Stimulated activated naive CD8-positive, alpha-beta T cell treated with anti-CD3 and anti-CD28 coated beads, Interleukin-15, Interleukin-2, amounts not matched to agents 100 ng/mL and 50 ng/mL, for 24 hours (primary cell): ENCODE data around the gene PARD3B.

Experiments
- H3K27ac Mint-ChIP-seq: one replicate; pipeline ENCODE4 v1.8.0; 2021; ENCODE audit warnings: mild to moderate bottlenecking, mixed read lengths
- H3K27me3 Mint-ChIP-seq: one replicate; pipeline ENCODE4 v1.8.0; 2021; ENCODE audit warnings: mixed read lengths
- H3K36me3 Mint-ChIP-seq: one replicate; pipeline ENCODE4 v1.8.0; 2021; ENCODE audit warnings: low read depth, mixed read lengths
- H3K4me1 Mint-ChIP-seq: one replicate; pipeline ENCODE4 v1.8.0; 2021; ENCODE audit warnings: low read depth, mixed read lengths
- H3K4me3 Mint-ChIP-seq: one replicate; pipeline ENCODE4 v1.8.0; 2021; ENCODE audit warnings: mild to moderate bottlenecking, mixed read lengths
- H3K9me3 Mint-ChIP-seq: one replicate; pipeline ENCODE4 v1.8.0; 2021; ENCODE audit warnings: mixed read lengths

The PARD3B gene

DNA sequence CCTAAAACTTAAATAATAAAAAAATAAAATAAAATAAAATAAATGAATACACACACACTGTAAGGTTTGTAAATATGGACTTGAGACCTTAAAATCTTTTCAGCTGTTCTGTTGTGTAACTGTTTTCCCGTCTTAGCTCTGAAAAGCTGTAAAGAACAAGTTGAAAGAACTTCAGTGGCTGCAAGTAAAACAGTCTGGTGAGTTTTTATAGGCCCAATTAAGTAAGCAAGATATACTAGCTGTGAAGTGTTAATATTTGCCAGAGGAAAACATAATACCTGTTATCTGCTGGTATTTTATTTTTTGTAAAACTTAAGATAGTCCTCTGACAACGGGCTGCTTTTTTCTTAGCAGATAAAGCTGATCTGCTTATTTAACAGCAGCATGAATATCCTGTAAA is 960.1 kb downstream of the PARD3B start:
- Mint-ChIP-seq H3K27ac (no peak overlapping the region), H3K4me1 (no peaks in the 10 kb centered on the region), H3K36me3 (no peaks in the 10 kb centered on the region), H3K9me3 (no peaks in the 10 kb centered on the region), H3K27me3 (no peaks in the 10 kb centered on the region), H3K4me3 (no peak overlapping the region)

DNA sequence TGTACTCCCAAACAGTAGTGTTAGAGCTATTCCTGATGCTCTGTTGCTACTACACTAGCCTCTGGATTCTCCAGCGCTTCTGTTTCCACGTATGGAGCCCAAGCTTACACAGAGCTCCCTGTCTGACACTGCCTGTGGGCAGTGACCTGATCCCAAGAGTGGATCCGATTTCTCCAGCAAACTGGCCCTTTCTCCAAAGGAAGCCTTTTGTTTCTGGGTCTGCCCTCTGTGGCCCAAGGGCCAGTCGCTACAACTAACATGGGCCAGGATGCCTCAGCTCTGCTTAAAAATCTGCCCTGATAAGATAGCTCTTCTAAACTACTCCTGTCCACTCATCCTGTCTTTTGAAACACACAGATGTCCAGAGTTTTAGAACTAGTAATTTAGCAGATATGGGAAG is 964.4 kb downstream of the PARD3B start:
- H3K4me3 Mint-ChIP-seq: no peak overlapping the region
- no peaks in the 10 kb centered on the region for H3K36me3 Mint-ChIP-seq
- no peaks in the 10 kb centered on the region for H3K9me3 Mint-ChIP-seq

DNA sequence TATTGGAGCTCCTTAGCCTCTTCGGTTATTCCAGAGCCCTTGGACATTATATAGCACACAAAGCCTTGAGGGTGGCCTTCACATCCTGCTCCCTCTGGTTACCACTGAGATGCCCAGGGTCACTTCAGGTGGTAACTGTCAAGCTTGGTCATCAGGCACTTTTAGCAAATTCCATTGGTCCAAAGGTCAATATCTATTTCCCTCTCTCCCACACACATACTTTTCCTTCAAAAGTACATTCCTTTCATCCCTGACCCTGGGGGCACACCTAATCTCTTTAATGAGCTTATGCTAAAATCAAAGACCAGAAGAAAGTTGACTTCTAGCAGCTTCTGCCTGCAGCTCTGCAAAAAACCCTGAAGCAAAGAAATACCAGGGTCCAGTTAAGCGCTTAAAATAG is 965.1 kb downstream of the PARD3B start:
- no peaks in the 10 kb centered on the region for H3K4me1 Mint-ChIP-seq

More for the DNA sequence above, 964.4 kb downstream of the PARD3B start:
- Mint-ChIP-seq H3K27me3 (no peaks in the 10 kb centered on the region), H3K27ac (no peak overlapping the region), H3K4me1 (no peaks in the 10 kb centered on the region)

DNA sequence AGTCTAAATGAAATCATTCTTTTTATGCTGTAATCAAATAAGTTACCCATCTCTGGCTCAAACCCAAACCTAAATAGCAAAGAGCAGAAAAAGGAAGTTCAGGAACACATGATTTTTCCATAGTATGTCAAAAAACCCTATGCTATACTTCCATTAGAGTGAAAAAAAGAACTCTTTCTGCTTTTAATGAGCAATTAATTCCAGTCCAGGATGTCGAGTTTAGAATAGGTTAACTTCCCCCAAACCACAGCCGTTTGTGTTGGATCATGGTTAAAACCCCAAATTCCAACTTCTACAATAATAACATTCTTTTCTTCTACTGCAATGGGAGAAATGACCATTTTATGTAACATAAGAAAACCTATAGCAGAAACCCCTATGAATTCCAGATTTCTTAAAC is 965.9 kb downstream of the PARD3B start:
- Mint-ChIP-seq H3K4me1 (no peaks in the 10 kb centered on the region), H3K4me3 (no peak overlapping the region)

More for the DNA sequence above, 965.1 kb downstream of the PARD3B start:
- Mint-ChIP-seq H3K36me3 (no peaks in the 10 kb centered on the region), H3K4me3 (no peak overlapping the region), H3K27me3 (no peaks in the 10 kb centered on the region), H3K9me3 (no peaks in the 10 kb centered on the region), H3K27ac (no peak overlapping the region)

DNA sequence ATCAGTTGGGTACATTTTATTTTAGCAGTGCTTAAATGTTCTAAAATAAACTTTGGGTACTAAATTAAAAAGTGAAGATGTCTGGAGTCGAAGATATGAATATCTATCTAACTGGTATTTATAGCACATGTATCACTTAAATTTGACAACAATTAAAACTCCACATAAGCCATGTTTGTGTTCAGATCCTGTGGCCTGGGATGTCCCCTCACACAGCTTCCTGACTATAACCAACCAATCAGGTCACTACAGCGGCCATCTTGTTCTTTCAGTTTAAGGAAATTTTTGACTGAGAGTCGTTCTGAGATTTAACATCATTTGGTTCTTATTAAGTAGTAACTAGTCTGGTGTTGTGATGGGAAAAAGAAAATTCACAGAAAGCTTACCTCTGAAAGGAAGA is 966.4 kb downstream of the PARD3B start:
- no peaks in the 10 kb centered on the region for H3K4me1 Mint-ChIP-seq
- no peak overlapping the region for H3K27ac Mint-ChIP-seq
- no peak overlapping the region for H3K4me3 Mint-ChIP-seq
- H3K27me3 Mint-ChIP-seq: no peaks in the 10 kb centered on the region
- H3K9me3 Mint-ChIP-seq: no peaks in the 10 kb centered on the region
- H3K36me3 Mint-ChIP-seq: no peaks in the 10 kb centered on the region

More for the DNA sequence above, 965.9 kb downstream of the PARD3B start:
- no peaks in the 10 kb centered on the region for H3K9me3 Mint-ChIP-seq
- no peaks in the 10 kb centered on the region for H3K27me3 Mint-ChIP-seq
- no peak overlapping the region for H3K27ac Mint-ChIP-seq
- H3K36me3 Mint-ChIP-seq: no peaks in the 10 kb centered on the region

DNA sequence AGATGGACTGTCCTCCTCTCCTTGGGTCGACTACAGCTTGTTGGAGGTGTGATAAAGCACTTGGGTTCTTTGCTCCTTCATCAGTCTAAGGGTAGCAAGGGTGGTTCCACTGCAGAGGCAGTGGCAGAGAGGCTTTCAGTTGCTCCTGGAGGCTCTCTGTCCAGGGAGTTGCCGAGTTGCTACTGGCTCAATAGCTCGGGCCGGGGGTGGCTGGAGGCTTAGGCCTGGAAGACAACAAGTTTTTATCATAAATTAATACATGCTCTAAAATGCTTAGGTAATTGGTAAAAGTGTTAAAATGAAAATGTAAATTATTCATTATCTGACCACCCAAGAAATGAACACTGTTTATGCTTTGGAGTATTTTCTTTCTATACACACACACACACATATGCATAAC is 975.0 kb downstream of the PARD3B start:
- Mint-ChIP-seq H3K27ac (no peak overlapping the region), H3K4me3 (no peak overlapping the region), H3K9me3 (peaks cover 8% of the 10 kb centered on the region), H3K27me3 (no peaks in the 10 kb centered on the region), H3K36me3 (peaks cover 7% of the 10 kb centered on the region), H3K4me1 (no peaks in the 10 kb centered on the region)

DNA sequence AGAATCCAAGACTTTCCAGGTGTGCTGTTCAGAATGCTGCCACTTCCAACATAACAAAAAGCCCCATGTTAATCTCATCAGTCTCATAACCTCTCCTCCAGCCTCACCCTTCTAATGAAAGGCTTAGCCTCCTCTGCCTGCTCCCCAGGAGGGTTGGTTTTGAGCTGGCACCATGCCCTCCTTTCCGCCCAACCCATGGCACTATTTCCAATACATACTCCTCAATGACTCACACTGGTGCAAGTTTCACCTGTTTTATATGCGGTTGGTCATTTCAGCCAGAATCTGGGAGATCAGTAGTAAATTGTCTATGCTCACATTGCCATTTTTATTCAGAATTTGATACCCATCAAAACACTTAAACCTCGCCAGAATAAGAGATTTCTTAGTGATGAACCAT is 979.4 kb downstream of the PARD3B start:
- Mint-ChIP-seq H3K4me1 (no peaks in the 10 kb centered on the region), H3K4me3 (no peak overlapping the region), H3K36me3 (peaks cover 1% of the 10 kb centered on the region), H3K27me3 (no peaks in the 10 kb centered on the region), H3K9me3 (peaks cover under 1% of the 10 kb centered on the region), H3K27ac (no peak overlapping the region)

DNA sequence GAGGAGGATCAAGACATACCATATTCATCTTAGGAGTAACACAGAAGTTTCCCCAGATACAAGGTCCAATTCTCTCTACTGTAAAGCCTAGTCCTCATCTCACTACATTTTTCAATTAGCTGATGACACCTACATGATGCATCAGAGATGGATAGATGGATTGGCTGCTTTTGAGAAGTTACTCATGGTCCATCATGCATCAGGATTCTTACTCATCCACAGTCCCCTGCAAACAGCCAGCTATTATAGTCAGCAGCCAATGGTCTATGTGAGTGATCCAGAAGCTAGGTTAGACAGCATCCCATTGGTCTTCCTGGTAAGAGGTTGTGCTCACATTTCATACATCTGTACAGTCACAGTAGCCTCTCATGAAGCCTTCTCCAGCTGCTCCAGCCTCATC is 982.5 kb downstream of the PARD3B start:
- Mint-ChIP-seq H3K4me3 (no peak overlapping the region), H3K27ac (no peak overlapping the region), H3K4me1 (no peaks in the 10 kb centered on the region), H3K36me3 (no peaks in the 10 kb centered on the region), H3K9me3 (no peaks in the 10 kb centered on the region), H3K27me3 (peaks cover 6% of the 10 kb centered on the region)

DNA sequence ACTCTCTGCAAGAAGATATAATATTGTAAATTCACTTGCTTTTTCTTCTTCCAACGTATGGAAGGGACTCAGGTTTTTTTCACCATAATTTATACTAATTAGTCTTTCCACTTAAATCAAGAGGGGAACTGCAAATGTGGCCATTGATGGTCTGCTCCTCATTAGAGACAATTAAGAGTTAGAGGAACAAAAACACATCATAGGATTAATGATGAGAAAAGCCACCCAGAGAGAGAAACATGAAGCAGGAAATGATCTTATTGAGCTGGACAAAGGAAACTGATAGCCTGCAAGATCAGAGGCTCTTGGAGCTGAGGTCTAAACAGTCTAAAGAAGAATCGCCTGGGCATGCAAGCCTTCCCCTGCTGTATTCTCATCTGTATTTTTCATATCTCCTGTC is 985.8 kb downstream of the PARD3B start:
- H3K4me1 Mint-ChIP-seq: no peaks in the 10 kb centered on the region
- no peaks in the 10 kb centered on the region for H3K36me3 Mint-ChIP-seq
- no peaks in the 10 kb centered on the region for H3K9me3 Mint-ChIP-seq
- H3K4me3 Mint-ChIP-seq: no peak overlapping the region
- H3K27me3 Mint-ChIP-seq: peaks cover 12% of the 10 kb centered on the region
- H3K27ac Mint-ChIP-seq: no peak overlapping the region

DNA sequence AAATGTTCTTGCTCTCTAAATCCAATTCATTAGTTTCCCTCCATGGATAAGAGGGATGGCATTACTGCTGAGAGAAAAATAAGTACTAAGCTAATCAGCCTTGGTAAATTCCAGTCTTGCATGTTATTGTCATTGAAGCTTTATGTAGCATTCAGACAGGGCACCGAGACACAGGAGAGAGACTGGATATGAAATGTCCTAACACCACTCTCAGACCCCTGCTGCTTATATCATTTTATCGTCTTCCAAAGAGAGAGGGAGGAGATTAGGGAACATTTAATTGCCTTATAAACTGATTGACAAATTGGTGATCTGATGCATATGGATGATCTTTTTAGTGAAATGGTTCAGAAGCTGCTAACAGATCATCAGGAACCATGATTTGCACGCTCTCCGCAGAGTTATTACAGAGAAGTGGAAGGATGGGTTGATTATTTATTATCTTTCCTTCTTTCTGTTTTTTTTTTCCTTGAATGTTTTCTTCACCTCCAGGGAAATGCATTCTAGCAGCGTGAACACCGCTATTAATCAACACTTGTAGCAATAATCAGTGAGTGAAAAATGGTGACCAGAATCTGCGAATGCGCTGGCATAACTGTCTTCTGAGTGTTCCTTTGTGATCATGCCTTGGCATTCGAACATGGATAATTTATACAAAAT is 986.3 kb downstream of the PARD3B start:
- no peaks in the 10 kb centered on the region for H3K4me1 Mint-ChIP-seq
- H3K9me3 Mint-ChIP-seq: no peaks in the 10 kb centered on the region
- no peak overlapping the region for H3K27ac Mint-ChIP-seq
- H3K27me3 Mint-ChIP-seq: peaks cover 12% of the 10 kb centered on the region
- H3K4me3 Mint-ChIP-seq: no peak overlapping the region
- H3K36me3 Mint-ChIP-seq: no peaks in the 10 kb centered on the region

DNA sequence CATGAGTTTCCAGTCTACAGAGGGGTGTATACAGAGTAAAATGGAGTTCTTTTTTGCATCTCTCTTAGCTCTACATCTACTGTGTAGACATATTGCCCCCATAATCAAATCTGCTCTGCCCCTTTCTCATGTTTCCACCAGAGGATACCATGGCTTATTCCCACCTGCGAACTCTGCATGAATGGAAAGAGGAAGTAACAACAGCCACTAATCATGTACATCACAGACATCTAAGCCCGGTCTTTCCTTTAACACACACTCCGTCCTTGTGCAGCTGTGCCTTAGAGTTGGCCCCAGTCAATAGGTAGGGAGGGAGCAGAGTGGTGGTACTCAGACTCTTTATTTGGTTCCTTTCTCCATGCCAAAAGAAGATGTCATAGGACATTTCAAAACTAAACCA is 989.7 kb downstream of the PARD3B start:
- Mint-ChIP-seq H3K4me1 (peaks cover 6% of the 10 kb centered on the region), H3K27me3 (peaks cover 12% of the 10 kb centered on the region), H3K36me3 (no peaks in the 10 kb centered on the region), H3K9me3 (no peaks in the 10 kb centered on the region), H3K4me3 (no peak overlapping the region), H3K27ac (no peak overlapping the region)

DNA sequence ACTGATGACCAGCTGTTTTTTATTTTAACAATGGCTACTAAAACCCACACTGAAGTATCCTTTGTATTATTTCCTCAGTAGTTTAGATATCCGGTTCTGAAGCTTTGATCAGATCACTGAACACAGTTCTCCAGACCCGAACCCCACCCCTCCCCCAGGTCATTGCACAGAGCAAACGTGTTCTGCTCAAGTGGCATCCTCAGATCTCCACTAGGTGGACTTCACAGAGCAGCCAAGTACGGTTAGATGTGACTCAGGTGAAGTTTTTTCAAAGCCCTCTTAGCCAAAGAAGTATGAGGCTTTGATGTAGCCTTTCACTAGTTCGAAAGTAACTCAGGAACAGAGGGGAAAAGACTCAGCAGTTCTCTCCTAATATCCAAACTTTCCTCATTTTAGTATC is 994.3 kb downstream of the PARD3B start:
- Mint-ChIP-seq H3K4me3 (no peak overlapping the region), H3K27ac (no peak overlapping the region), H3K9me3 (no peaks in the 10 kb centered on the region), H3K27me3 (peaks cover 3% of the 10 kb centered on the region), H3K4me1 (peaks cover 27% of the 10 kb centered on the region), H3K36me3 (no peaks in the 10 kb centered on the region)

DNA sequence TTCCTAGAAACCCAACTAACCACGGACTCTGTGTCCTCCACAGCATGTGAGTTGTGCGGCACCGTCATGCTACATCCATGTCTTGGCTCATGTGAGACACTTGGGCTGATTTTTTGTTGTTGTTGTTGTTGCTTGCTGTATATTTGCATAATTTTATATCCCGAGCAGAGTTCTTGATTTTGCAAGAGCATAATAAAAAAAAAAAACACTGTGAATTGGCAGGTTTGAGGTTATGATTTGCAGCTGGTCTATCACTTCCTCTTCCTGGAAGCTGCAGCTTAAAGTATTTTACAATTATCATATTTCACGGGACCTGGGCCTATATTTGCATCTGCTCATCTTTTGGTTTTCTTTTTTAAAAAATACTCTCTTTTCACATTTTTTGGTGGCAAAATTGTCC is 994.8 kb downstream of the PARD3B start:
- Mint-ChIP-seq H3K9me3 (no peaks in the 10 kb centered on the region), H3K27ac (no peak overlapping the region), H3K27me3 (peaks cover 2% of the 10 kb centered on the region), H3K36me3 (no peaks in the 10 kb centered on the region), H3K4me3 (no peak overlapping the region), H3K4me1 (peaks cover 27% of the 10 kb centered on the region)

DNA sequence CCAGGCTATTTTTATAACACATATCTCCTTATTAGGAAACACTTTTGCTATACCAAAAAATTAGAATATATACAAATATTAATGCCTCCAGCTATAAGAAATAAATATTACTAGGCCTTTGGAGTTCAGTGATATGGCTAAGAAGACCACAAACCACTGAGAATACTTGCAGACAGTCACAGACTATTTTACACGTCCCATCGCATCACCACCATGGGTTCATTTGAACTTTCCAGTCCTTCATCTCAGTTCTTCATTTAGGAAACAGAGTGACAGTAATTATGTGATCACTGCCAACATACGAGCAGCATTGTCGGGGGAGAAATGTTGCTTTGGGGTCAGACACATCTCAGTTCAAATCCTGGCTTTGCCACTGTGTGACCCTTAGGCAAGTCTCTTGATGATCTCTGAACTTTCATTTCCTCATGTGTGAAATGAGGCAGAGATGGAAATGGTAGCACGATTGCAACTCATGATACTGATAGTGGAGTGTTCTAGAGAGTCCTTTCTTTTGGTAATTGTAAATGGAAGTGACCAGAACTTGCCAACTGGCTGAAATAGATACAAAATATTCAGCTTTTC is 998.1 kb downstream of the PARD3B start:
- Mint-ChIP-seq H3K4me3 (no peak overlapping the region), H3K27me3 (peaks cover 3% of the 10 kb centered on the region), H3K9me3 (no peaks in the 10 kb centered on the region), H3K4me1 (peaks cover 27% of the 10 kb centered on the region), H3K27ac (no peak overlapping the region), H3K36me3 (no peaks in the 10 kb centered on the region)

DNA sequence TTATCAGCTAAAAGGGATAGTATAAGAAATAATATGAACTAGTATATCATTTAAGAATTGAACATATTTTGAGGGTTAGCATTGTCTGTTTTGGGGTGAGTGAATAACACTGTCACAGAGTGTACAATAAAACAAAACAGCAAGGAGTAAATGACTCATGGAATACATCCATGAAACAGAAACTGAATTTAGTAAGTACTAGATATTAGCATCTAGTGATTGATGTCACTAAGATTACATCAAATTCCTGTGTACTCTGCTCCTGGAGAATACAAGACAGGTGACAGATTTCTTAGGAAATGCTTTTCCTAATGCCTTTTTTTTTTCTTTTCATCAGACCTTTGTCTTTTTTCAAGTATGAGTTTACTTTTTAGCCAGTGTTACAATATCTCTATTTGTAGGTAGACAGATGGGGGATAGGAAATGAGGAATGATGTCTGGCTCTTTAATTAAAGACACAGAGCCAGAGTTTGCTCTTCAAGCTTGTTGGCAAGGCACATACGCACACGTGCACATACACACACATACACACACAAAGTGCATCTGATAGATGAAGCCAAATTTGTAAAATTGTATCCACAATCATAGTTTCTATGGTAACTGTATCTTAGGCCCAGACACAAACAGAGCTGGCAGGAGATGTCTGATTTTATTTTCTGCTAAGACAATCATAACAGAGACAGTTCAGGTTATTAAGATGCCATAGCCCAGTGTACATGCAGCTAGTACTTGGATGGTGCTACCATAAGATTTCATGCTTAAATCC is 998.8 kb downstream of the PARD3B start:
- peak overlapping the region; percentile 6 for H3K27ac Mint-ChIP-seq
- no peaks in the 10 kb centered on the region for H3K9me3 Mint-ChIP-seq
- peaks cover 3% of the 10 kb centered on the region for H3K27me3 Mint-ChIP-seq
- no peak overlapping the region for H3K4me3 Mint-ChIP-seq
- peaks cover 27% of the 10 kb centered on the region for H3K4me1 Mint-ChIP-seq
- H3K36me3 Mint-ChIP-seq: no peaks in the 10 kb centered on the region
